HG03439 (cell line): Measurements from ENCODE around the gene IQGAP2.

Source experiments
- ATAC-seq: cut with Tn5 transposase; IDR thresholded peaks from one replicate; pipeline ENCODE4 v1.9.1; 2021; ENCODE audit warnings: mild to moderate bottlenecking, moderate library complexity; ENCODE audit not compliant: unreplicated experiment

The IQGAP2 gene

GRCh38 chr5:76565009-76565408, 161.9 kb downstream of the IQGAP2 start:
- ATAC-seq, result no peak

GRCh38 chr5:76570153-76570552, 167.1 kb downstream of the IQGAP2 start:
- no peak for ATAC-seq

GRCh38 chr5:76571559-76571958, 168.5 kb downstream of the IQGAP2 start:
- ATAC-seq, result no peak

GRCh38 chr5:76576450-76576849, 173.4 kb downstream of the IQGAP2 start:
- no peak for ATAC-seq

GRCh38 chr5:76576996-76577395, 173.9 kb downstream of the IQGAP2 start:
- no peak for ATAC-seq

GRCh38 chr5:76579166-76579937, 176.3 kb downstream of the IQGAP2 start:
- no peak for ATAC-seq

- ATAC-seq, result no peak
These were observed 177.9 kb downstream of the IQGAP2 start for GRCh38 chr5:76580981-76581380.

- ATAC-seq, result peak; percentile 77
These were observed 179.4 kb downstream of the IQGAP2 start for GRCh38 chr5:76582230-76583162.

- no peak for ATAC-seq
These were observed 180.3 kb downstream of the IQGAP2 start for GRCh38 chr5:76583163-76584047.

GRCh38 chr5:76585783-76586217, 182.7 kb downstream of the IQGAP2 start:
- no peak for ATAC-seq

GRCh38 chr5:76586531-76586930, 183.4 kb downstream of the IQGAP2 start:
- no peak for ATAC-seq

GRCh38 chr5:76590027-76590426, 186.9 kb downstream of the IQGAP2 start:
- peak; percentile 92 for ATAC-seq

GRCh38 chr5:76591366-76591765, 188.3 kb downstream of the IQGAP2 start:
- no peak for ATAC-seq

- no peak for ATAC-seq
These were observed 189.6 kb downstream of the IQGAP2 start for GRCh38 chr5:76592692-76593091.

- no peak for ATAC-seq
These were observed 191.0 kb downstream of the IQGAP2 start for GRCh38 chr5:76594107-76594506.

- ATAC-seq, result no peak
These were observed 192.8 kb downstream of the IQGAP2 start for GRCh38 chr5:76595755-76596481.

GRCh38 chr5:76598531-76598930, 195.4 kb downstream of the IQGAP2 start:
- no peak for ATAC-seq

- no peak for ATAC-seq
These were observed 197.6 kb downstream of the IQGAP2 start for GRCh38 chr5:76600716-76601115.

- no peak for ATAC-seq
These were observed 198.4 kb downstream of the IQGAP2 start for GRCh38 chr5:76601470-76601869.

GRCh38 chr5:76602094-76602726, 199.1 kb downstream of the IQGAP2 start:
- ATAC-seq, result no peak
